ENCODE results near the gene PRTG.

Gene PRTG

GRCh38 chr15:55741833-55742497 is 987 bp downstream of the PRTG start:
- H3K4me3 ChIP-seq (ENCODE audit: low read depth, low read length), result no peak overlapping the region
- DNase-seq (ENCODE audit: low read depth), result no peak
- TF ChIP-seq CTCF (IDR thresholded peaks at IDR 0.05; ENCODE audit: low read depth, low read length) (no peak), POLR2A (IDR thresholded peaks at IDR 0.05; ENCODE audit: extremely low read depth, insufficient read length) (no peak), MAX (IDR thresholded peaks at IDR 0.05; ENCODE audit: low read depth, low read length) (no peak)

GRCh38 chr15:55740981-55741832 is 1.7 kb downstream of the PRTG start:
- TF ChIP-seq MYC (IDR thresholded peaks at IDR 0.05; ENCODE audit: low read depth, low read length) (no peak), CTCF (IDR thresholded peaks at IDR 0.05; ENCODE audit: low read depth, low read length) (no peak), MAX (IDR thresholded peaks at IDR 0.05; ENCODE audit: low read depth, low read length) (no peak), POLR2A (IDR thresholded peaks at IDR 0.05; ENCODE audit: extremely low read depth, insufficient read length) (no peak)
- DNase-seq (ENCODE audit: low read depth), result no peak
- H3K4me3 ChIP-seq (ENCODE audit: low read depth, low read length), result no peak overlapping the region

- no peak overlapping the region for H3K4me3 ChIP-seq (ENCODE audit: low read depth, low read length)
- TF ChIP-seq CTCF (IDR thresholded peaks at IDR 0.05; ENCODE audit: low read depth, low read length) (no peak), MAX (IDR thresholded peaks at IDR 0.05; ENCODE audit: low read depth, low read length) (no peak), MYC (IDR thresholded peaks at IDR 0.05; ENCODE audit: low read depth, low read length) (no peak), POLR2A (IDR thresholded peaks at IDR 0.05; ENCODE audit: extremely low read depth, insufficient read length) (no peak)
- DNase-seq (ENCODE audit: low read depth), result no peak
Measured at GRCh38 chr15:55740359-55740878, 2.5 kb downstream of the PRTG start.

- H3K4me3 ChIP-seq (ENCODE audit: low read depth, low read length), result no peak overlapping the region
- DNase-seq (ENCODE audit: low read depth), result no peak
- no peak for TF ChIP-seq POLR2A (IDR thresholded peaks at IDR 0.05; ENCODE audit: extremely low read depth, insufficient read length)
- TF ChIP-seq MAX (IDR thresholded peaks at IDR 0.05; ENCODE audit: low read depth, low read length), result no peak
- no peak for TF ChIP-seq MYC (IDR thresholded peaks at IDR 0.05; ENCODE audit: low read depth, low read length)
- TF ChIP-seq CTCF (IDR thresholded peaks at IDR 0.05; ENCODE audit: low read depth, low read length), result no peak
Measured at GRCh38 chr15:55739641-55740040, 3.3 kb downstream of the PRTG start.

- H3K4me3 ChIP-seq (ENCODE audit: low read depth, low read length), result no peak overlapping the region
- TF ChIP-seq MYC (IDR thresholded peaks at IDR 0.05; ENCODE audit: low read depth, low read length) (no peak), CTCF (IDR thresholded peaks at IDR 0.05; ENCODE audit: low read depth, low read length) (no peak), MAX (IDR thresholded peaks at IDR 0.05; ENCODE audit: low read depth, low read length) (no peak), POLR2A (IDR thresholded peaks at IDR 0.05; ENCODE audit: extremely low read depth, insufficient read length) (no peak)
- DNase-seq (ENCODE audit: low read depth), result no peak
Measured at GRCh38 chr15:55738715-55739114, 4.2 kb downstream of the PRTG start.

Data from NB4 (cell line).